PC-3 (cell line): ENCODE measurements around the gene ALG5. TPM values are rescaled to one million over a fixed set of nuclear protein-coding genes. Genes with fewer than 3 reads are reported as not detected.

Source experiments
- ATAC-seq: fragments of 200-7000 bp; cut with Tn5 transposase; 2 replicates; pipeline ENCODE4 v1.9.1; 2020; ENCODE audit warnings: mild to moderate bottlenecking, moderate library complexity
- BruUV-seq: library from RNA; stranded (reverse); fragments of 400-500 nt; replicated peaks from 2 replicates; lab custom pipeline; 2021; lab: Mats Ljungman, UMichigan
- CTCF ChIA-PET: fragments of 300-600 bp; sonication (Branson Sonifier 250); formaldehyde crosslinking; loops from one replicate; lab custom pipeline; 2022; ENCODE audit warnings: antibody characterized with exemption; lab: Charles Lee
- POLR2A ChIA-PET: fragments of 300-600 bp; sonication (Branson Sonifier 250); formaldehyde crosslinking; loops from one replicate; lab custom pipeline; 2022; ENCODE audit warnings: antibody characterized with exemption; ENCODE audit not compliant: unreplicated experiment; lab: Charles Lee
- DNase-seq: peaks from one replicate; pipeline ENCODE4 v3.0.0-alpha.2; 2015
- H2AFZ ChIP-seq: fragments of 300-600 bp; sonication (generic); 2 replicates; pipeline ENCODE4 v1.6.0; 2016; ENCODE audit warnings: antibody characterized with exemption, low read length
- H3F3A ChIP-seq: fragments of 300-600 bp; sonication (generic); one replicate; pipeline ENCODE4 v1.6.0; 2017; ENCODE audit warnings: antibody characterized with exemption, low read length, control low read depth, mild to moderate bottlenecking; ENCODE audit not compliant: unreplicated experiment
- H3K27ac ChIP-seq: fragments of 300-600 bp; sonication (generic); 2 replicates; pipeline ENCODE4 v1.5.1; 2016; ENCODE audit warnings: mild to moderate bottlenecking, low read length
- H3K27me3 ChIP-seq: fragments of 300-600 bp; sonication (generic); 2 replicates; pipeline ENCODE4 v1.6.1; 2016; ENCODE audit warnings: low read length, mixed read lengths
- H3K36me3 ChIP-seq: fragments of 300-600 bp; sonication (generic); 2 replicates; pipeline ENCODE4 v1.6.1; 2016; ENCODE audit warnings: low read depth, mixed run types, low read length, mixed read lengths
- H3K4me1 ChIP-seq: fragments of 300-600 bp; sonication (generic); 2 replicates; pipeline ENCODE4 v1.5.1; 2016; ENCODE audit warnings: low read length; ENCODE audit not compliant: insufficient read depth
- H3K4me2 ChIP-seq: fragments of 300-600 bp; sonication (generic); 2 replicates; pipeline ENCODE4 v1.6.0; 2016; ENCODE audit warnings: low read length
- H3K4me3 ChIP-seq: fragments of 300-600 bp; sonication (generic); 2 replicates; pipeline ENCODE4 v1.5.1; 2016; ENCODE audit warnings: mild to moderate bottlenecking, low read length, mixed read lengths
- H3K79me2 ChIP-seq: fragments of 300-600 bp; sonication (generic); 2 replicates; pipeline ENCODE4 v1.6.1; 2017; ENCODE audit warnings: low read length, mixed read lengths
- H3K9ac ChIP-seq: fragments of 300-600 bp; sonication (generic); 2 replicates; pipeline ENCODE4 v1.6.0; 2016; ENCODE audit warnings: mild to moderate bottlenecking, low read length
- H3K9me2 ChIP-seq: fragments of 300-600 bp; sonication (generic); replicated peaks from 2 replicates; pipeline ENCODE4 v1.6.1; 2016; ENCODE audit warnings: mixed run types, low read length, mixed read lengths
- H3K9me3 ChIP-seq: fragments of 300-600 bp; sonication (generic); 2 replicates; pipeline ENCODE4 v1.6.1; 2016; ENCODE audit warnings: low read length, mixed read lengths
- H4K20me1 ChIP-seq: fragments of 300-600 bp; sonication (generic); 2 replicates; pipeline ENCODE4 v1.6.1; 2016; ENCODE audit warnings: low read length, mixed read lengths
- EZH2 ChIP-seq: fragments of 300-600 bp; sonication (generic); IDR thresholded peaks from one replicate; pipeline ENCODE4 v1.6.1; 2017; ENCODE audit warnings: antibody characterized with exemption, mild to moderate bottlenecking, low read length; ENCODE audit not compliant: unreplicated experiment
- EZH2phosphoT487 ChIP-seq: fragments of 300-600 bp; sonication (generic); IDR thresholded peaks from 2 replicates; pipeline ENCODE4 v1.6.1; 2018; ENCODE audit warnings: mild to moderate bottlenecking, antibody characterized with exemption, low read length, borderline replicate concordance
- intact Hi-C: fragments of 100-400 bp; cut with micrococcal nuclease; formaldehyde crosslinking; loops from 2 replicates; pipeline ENCODE4 v1.9.0; 2023
- total RNA-seq: library from RNA; depleted of rRNA; stranded (reverse); fragments of >200 nt; gene quantifications from 2 replicates; pipeline ENCODE4 v1.2.3, GENCODE V29; 2014
- TF ChIP-seq, protein P1 (sequence below): fragments of 300-600 bp; sonication (generic); conservative IDR thresholded peaks from 2 replicates; pipeline ENCODE4 v1.5.1; 2017; ENCODE audit warnings: antibody characterized with exemption, low read depth, mild to moderate bottlenecking, low read length

Gene ALG5
- total RNA-seq, 1 experiment from 2014 or later: 19.7 TPM

DNA sequence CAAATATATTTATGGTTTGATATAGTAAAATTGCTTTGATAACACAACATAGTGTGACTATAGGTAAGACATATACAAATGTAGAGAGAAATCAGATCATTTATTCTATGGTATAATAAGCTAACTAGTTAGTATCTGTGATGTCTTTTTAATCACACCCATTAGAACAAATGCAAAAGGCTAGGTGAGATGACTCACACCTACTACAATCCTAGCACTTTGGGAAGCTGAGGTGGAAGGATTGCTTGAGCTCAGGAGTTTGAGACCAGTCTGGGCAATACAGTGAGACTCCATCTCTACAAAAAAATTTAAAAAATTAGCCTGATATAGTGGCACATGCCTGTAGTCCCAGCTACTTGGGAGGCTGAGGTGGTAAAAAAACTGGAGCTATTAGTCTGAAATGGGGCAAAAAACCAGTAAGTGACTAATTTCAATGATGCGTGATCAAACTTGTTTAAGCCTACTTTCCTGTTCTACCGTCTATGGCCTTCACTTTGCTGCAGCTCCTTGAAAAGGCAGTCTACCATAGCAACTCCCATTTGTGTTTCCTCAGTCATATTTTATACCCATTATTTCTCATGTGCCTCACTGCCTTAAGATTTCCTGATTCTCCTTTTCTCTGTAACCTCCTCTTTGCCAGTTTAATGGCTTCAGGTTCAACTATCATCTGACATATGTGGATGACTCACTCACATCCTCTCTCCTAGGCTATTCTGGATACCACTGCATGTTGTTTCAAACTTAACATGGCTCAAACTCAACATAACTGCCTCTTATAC, 12.5 kb downstream of the ALG5 start:
- POLR2A ChIA-PET: no interaction called here
- H3K4me2 ChIP-seq: no peak overlapping the region
- no peak overlapping the region for H3K4me3 ChIP-seq
- no peak overlapping the region for H2AFZ ChIP-seq
- H3K27ac ChIP-seq: no peak overlapping the region
- intact Hi-C loops: no loop called here
- peaks cover 20% of the 10 kb centered on the region for H3K36me3 ChIP-seq
- H3K4me1 ChIP-seq: no peaks in the 10 kb centered on the region
- no peaks in the 10 kb centered on the region for H3F3A ChIP-seq
- H3K9ac ChIP-seq: no peak overlapping the region
- DNase-seq (no peak), ATAC-seq (peak; percentile 53; the same call in 1 of the 2 replicates)
- H4K20me1 ChIP-seq: no peaks in the 10 kb centered on the region
- TF ChIP-seq EZH2 (no peak), EZH2phosphoT487 (no peak)
- TF ChIP-seq, protein P1, sequence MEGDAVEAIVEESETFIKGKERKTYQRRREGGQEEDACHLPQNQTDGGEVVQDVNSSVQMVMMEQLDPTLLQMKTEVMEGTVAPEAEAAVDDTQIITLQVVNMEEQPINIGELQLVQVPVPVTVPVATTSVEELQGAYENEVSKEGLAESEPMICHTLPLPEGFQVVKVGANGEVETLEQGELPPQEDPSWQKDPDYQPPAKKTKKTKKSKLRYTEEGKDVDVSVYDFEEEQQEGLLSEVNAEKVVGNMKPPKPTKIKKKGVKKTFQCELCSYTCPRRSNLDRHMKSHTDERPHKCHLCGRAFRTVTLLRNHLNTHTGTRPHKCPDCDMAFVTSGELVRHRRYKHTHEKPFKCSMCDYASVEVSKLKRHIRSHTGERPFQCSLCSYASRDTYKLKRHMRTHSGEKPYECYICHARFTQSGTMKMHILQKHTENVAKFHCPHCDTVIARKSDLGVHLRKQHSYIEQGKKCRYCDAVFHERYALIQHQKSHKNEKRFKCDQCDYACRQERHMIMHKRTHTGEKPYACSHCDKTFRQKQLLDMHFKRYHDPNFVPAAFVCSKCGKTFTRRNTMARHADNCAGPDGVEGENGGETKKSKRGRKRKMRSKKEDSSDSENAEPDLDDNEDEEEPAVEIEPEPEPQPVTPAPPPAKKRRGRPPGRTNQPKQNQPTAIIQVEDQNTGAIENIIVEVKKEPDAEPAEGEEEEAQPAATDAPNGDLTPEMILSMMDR: no peak
- BruUV-seq: no TSS peak
- no peaks in the 10 kb centered on the region for H3K9me3 ChIP-seq
- no peaks in the 10 kb centered on the region for H3K27me3 ChIP-seq
- no peaks in the 10 kb centered on the region for H3K9me2 ChIP-seq
- CTCF ChIA-PET: no interaction called here
- no peaks in the 10 kb centered on the region for H3K79me2 ChIP-seq

DNA sequence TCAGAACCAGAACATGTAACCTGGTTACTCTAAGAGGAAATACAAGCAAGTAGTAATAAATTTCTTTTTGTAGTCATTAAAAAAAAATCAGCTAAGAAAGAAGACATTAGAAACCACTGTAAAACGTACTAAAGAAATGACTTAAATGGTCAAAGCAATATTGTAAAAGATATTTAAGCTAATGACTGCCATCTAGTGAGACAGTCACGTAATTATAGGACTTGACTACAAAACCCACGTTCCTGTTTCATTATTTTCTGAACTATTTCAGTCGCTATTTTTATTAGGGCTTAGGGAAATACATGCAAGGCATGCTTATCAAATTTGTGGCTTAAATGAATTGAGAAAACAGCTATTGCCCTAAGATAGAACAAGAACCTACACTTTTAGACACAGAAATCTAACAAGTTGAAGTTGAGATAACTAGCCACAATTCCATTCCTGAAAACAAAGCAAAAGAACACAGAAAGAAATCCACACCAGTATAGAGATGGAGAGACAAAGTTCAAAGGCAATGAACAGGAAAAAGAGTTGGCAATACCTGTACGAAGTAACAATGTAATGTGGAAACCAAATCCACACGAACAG, 17.9 kb downstream of the ALG5 start:
- Histone ChIP-seq H3F3A (no peaks in the 10 kb centered on the region), H3K27ac (no peak overlapping the region), H3K4me3 (no peak overlapping the region), H3K4me2 (no peak overlapping the region), H2AFZ (no peak overlapping the region), H3K9ac (no peak overlapping the region), H4K20me1 (no peaks in the 10 kb centered on the region), H3K36me3 (peaks cover 20% of the 10 kb centered on the region), H3K9me3 (no peaks in the 10 kb centered on the region), H3K4me1 (no peaks in the 10 kb centered on the region), H3K27me3 (no peaks in the 10 kb centered on the region), H3K9me2 (no peaks in the 10 kb centered on the region), H3K79me2 (no peaks in the 10 kb centered on the region)
- no peak for TF ChIP-seq EZH2phosphoT487
- TF ChIP-seq, protein P1: peak; percentile 67
- DNase-seq (peak; percentile 62), ATAC-seq (peak; percentile 35)
- intact Hi-C loops: loop anchor here (1.0 to 5.0 kb wide), 2 partner anchors 69 to 123 kb away; no protein-coding TSS in a partner anchor
- ChIA-PET POLR2A (no interaction called here), CTCF (interaction anchor here (2.6 kb wide), 1 partner anchor 123 kb away, joined by 16 read pairs; no protein-coding TSS in a partner anchor)
- BruUV-seq: no TSS peak
